PFSK-1 (cell line): Measurements from ENCODE around the gene NAPSA.

ENCODE experiments used
- FOXP2 ChIP-seq: optimal IDR thresholded peaks from 2 replicates; pipeline ENCODE3; 2011; ENCODE audit warnings: borderline replicate concordance, control low read depth, inconsistent platforms; ENCODE audit not compliant: insufficient read depth; ENCODE audit errors: extremely low read length, extremely low read depth
- POLR2AphosphoS5 ChIP-seq: IDR thresholded peaks from 2 replicates; pipeline ENCODE4 v1.6.1; 2012; ENCODE audit warnings: low read depth, mild to moderate bottlenecking, control low read depth, low read length, moderate library complexity
- SIN3A ChIP-seq: IDR thresholded peaks from 2 replicates; pipeline ENCODE4 v1.6.1; 2012; ENCODE audit warnings: mild to moderate bottlenecking, low read length, moderate library complexity, borderline replicate concordance; ENCODE audit not compliant: insufficient read depth
- TAF1 ChIP-seq: IDR thresholded peaks from 2 replicates; pipeline ENCODE4 v1.6.1; 2012; ENCODE audit warnings: low read length, control low read depth, borderline replicate concordance; ENCODE audit not compliant: insufficient read depth
- TF ChIP-seq, protein P1 (sequence below), 2 experiments: IDR thresholded peaks; 2 replicates each; pipeline versions ENCODE4 v1.6.1 to v1.8.0; 2011 to 2012; ENCODE audit warnings: low read depth in 2 of 2, low read length in 2 of 2, control low read depth in 1 of 2, inconsistent platforms in 1 of 2, mild to moderate bottlenecking in 1 of 2, moderate library complexity in 1 of 2; ENCODE audit not compliant: insufficient read depth in 1 of 2

NAPSA gene

GRCh38 chr19:50380751-50381151, 15.3 kb upstream of the NAPSA start:
- TF ChIP-seq POLR2AphosphoS5: no peak
- TF ChIP-seq TAF1: no peak
- TF ChIP-seq FOXP2: no peak
- TF ChIP-seq, protein P1, sequence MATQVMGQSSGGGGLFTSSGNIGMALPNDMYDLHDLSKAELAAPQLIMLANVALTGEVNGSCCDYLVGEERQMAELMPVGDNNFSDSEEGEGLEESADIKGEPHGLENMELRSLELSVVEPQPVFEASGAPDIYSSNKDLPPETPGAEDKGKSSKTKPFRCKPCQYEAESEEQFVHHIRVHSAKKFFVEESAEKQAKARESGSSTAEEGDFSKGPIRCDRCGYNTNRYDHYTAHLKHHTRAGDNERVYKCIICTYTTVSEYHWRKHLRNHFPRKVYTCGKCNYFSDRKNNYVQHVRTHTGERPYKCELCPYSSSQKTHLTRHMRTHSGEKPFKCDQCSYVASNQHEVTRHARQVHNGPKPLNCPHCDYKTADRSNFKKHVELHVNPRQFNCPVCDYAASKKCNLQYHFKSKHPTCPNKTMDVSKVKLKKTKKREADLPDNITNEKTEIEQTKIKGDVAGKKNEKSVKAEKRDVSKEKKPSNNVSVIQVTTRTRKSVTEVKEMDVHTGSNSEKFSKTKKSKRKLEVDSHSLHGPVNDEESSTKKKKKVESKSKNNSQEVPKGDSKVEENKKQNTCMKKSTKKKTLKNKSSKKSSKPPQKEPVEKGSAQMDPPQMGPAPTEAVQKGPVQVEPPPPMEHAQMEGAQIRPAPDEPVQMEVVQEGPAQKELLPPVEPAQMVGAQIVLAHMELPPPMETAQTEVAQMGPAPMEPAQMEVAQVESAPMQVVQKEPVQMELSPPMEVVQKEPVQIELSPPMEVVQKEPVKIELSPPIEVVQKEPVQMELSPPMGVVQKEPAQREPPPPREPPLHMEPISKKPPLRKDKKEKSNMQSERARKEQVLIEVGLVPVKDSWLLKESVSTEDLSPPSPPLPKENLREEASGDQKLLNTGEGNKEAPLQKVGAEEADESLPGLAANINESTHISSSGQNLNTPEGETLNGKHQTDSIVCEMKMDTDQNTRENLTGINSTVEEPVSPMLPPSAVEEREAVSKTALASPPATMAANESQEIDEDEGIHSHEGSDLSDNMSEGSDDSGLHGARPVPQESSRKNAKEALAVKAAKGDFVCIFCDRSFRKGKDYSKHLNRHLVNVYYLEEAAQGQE (IDR thresholded peaks at IDR 0.05; ENCODE audit: insufficient read depth in 1 of 2, low read depth in 2 of 2, low read length in 2 of 2): no peak
- TF ChIP-seq SIN3A: no peak

DNA sequence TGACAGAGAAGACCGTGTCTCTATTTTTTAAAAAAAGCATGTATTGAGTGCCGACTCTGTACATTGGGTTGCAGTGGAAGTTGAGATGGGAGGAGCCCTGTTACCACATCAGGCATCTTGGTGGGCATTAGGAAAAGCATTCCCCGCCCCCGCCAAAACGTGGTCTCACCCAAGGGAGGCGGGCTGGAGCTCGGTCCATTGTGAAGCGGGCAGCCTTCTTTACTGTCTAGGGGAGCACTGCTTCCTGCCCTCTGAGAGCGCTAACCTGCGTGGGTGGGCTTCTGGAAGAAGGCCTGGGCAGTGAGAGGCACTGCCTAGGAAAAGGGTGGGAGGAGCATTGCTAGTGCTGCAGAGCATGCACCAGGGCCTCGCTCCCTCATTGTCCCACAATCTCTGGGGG, 14.7 kb upstream of the NAPSA start:
- no peak for TF ChIP-seq TAF1
- no peak for TF ChIP-seq SIN3A
- TF ChIP-seq FOXP2: no peak
- TF ChIP-seq, protein P1 (IDR thresholded peaks at IDR 0.05; ENCODE audit: insufficient read depth in 1 of 2, low read depth in 2 of 2, low read length in 2 of 2): no peak
- no peak for TF ChIP-seq POLR2AphosphoS5

GRCh38 chr19:50379602-50380001, 14.2 kb upstream of the NAPSA start:
- TF ChIP-seq SIN3A (no peak), POLR2AphosphoS5 (no peak), FOXP2 (no peak), TAF1 (no peak)
- TF ChIP-seq, protein P1 (IDR thresholded peaks at IDR 0.05; ENCODE audit: insufficient read depth in 1 of 2, low read depth in 2 of 2, low read length in 2 of 2): no peak

DNA sequence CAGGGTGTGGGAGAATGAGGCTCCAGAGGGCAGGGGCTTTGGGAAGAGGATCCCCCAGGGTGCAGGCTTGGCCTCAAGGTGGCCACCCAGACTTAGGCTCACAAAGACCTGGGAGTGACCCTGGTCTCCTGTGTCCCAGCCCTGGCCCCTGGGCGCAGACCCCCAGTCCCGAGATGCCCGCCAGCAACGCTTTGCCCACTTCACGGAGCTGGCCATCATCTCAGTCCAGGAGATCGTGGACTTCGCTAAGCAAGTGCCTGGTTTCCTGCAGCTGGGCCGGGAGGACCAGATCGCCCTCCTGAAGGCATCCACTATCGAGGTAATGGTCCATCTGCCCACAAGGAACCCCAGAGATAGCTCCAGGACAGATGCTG, 13.4 kb upstream of the NAPSA start:
- TF ChIP-seq, protein P1 (IDR thresholded peaks at IDR 0.05; ENCODE audit: insufficient read depth in 1 of 2, low read depth in 2 of 2, low read length in 2 of 2): no peak
- TF ChIP-seq POLR2AphosphoS5 (no peak), FOXP2 (no peak), TAF1 (no peak), SIN3A (no peak)
